Osteocyte (in vitro differentiated cells): Measurements from ENCODE around the gene M1AP. TPM values are rescaled to one million over a fixed set of nuclear protein-coding genes. Genes with fewer than 3 reads are reported as not detected.

ENCODE experiments used
- DNase-seq: peaks from one replicate; pipeline ENCODE4 v3.0.0; 2021; ENCODE audit warnings: mixed read lengths; ENCODE audit not compliant: unreplicated experiment; ENCODE audit errors: extremely low spot score
- H3K27ac Mint-ChIP-seq: one replicate; pipeline ENCODE4 v1.8.0; 2021; ENCODE audit warnings: mild to moderate bottlenecking, mixed read lengths; ENCODE audit not compliant: unreplicated experiment
- H3K27me3 Mint-ChIP-seq: one replicate; pipeline ENCODE4 v1.8.0; 2021; ENCODE audit warnings: mixed read lengths; ENCODE audit not compliant: unreplicated experiment
- H3K36me3 Mint-ChIP-seq: one replicate; pipeline ENCODE4 v1.8.0; 2021; ENCODE audit warnings: mixed read lengths; ENCODE audit not compliant: unreplicated experiment
- H3K4me1 Mint-ChIP-seq: one replicate; pipeline ENCODE4 v1.8.0; 2021; ENCODE audit warnings: mixed read lengths; ENCODE audit not compliant: unreplicated experiment
- H3K4me3 Mint-ChIP-seq: one replicate; pipeline ENCODE4 v1.8.0; 2021; ENCODE audit warnings: mild to moderate bottlenecking, moderate library complexity, mixed read lengths; ENCODE audit not compliant: unreplicated experiment
- H3K9me3 Mint-ChIP-seq: one replicate; pipeline ENCODE4 v1.8.0; 2021; ENCODE audit warnings: mixed read lengths; ENCODE audit not compliant: unreplicated experiment
- total RNA-seq: library from RNA; stranded (reverse); gene quantifications from 2 replicates; pipeline ENCODE4 v1.2.1, GENCODE V29; 2021
- TF ChIP-seq, protein P1 (sequence below): fragments of 200-600 bp; sonication (generic); IDR thresholded peaks from 2 replicates; pipeline ENCODE4 v1.5.0; 2021; ENCODE audit warnings: antibody characterized with exemption, mild to moderate bottlenecking, moderate library complexity

The M1AP gene
- total RNA-seq, 1 donor from 2014 or later = not detected

GRCh38 chr2:74542978-74543377 lies 105.2 kb downstream of the M1AP start:
- Mint-ChIP-seq H3K27me3 (no peaks in the 10 kb centered on the region), H3K9me3 (no peaks in the 10 kb centered on the region), H3K27ac (no peak overlapping the region), H3K36me3 (peaks cover 15% of the 10 kb centered on the region), H3K4me1 (peaks cover 2% of the 10 kb centered on the region), H3K4me3 (no peak overlapping the region)
- DNase-seq = no peak
- TF ChIP-seq, protein P1, sequence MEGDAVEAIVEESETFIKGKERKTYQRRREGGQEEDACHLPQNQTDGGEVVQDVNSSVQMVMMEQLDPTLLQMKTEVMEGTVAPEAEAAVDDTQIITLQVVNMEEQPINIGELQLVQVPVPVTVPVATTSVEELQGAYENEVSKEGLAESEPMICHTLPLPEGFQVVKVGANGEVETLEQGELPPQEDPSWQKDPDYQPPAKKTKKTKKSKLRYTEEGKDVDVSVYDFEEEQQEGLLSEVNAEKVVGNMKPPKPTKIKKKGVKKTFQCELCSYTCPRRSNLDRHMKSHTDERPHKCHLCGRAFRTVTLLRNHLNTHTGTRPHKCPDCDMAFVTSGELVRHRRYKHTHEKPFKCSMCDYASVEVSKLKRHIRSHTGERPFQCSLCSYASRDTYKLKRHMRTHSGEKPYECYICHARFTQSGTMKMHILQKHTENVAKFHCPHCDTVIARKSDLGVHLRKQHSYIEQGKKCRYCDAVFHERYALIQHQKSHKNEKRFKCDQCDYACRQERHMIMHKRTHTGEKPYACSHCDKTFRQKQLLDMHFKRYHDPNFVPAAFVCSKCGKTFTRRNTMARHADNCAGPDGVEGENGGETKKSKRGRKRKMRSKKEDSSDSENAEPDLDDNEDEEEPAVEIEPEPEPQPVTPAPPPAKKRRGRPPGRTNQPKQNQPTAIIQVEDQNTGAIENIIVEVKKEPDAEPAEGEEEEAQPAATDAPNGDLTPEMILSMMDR = no peak

DNA sequence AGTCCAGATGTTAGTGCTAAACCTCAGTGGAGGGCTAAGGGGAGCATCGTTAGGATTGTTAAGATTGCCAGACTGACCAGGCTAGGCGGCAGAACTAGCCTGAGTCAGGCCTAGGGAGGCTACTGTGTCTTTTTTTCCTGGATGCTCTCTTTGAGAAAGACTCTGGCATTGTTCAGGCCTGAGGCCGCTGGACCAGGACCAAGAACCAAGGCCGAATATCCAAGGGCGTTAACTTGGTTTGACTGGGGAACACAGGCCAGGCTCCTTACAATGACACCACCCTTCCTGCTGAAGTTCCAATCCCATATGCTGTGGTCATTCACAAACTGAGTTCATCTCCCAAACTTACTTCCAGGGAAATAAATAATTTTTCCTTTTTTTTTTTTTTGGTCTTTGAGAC lies 107.8 kb downstream of the M1AP start:
- TF ChIP-seq, protein P1 = no peak
- DNase-seq = no peak
- H3K9me3 Mint-ChIP-seq = no peaks in the 10 kb centered on the region
- no peak overlapping the region for H3K4me3 Mint-ChIP-seq
- no peaks in the 10 kb centered on the region for H3K4me1 Mint-ChIP-seq
- no peaks in the 10 kb centered on the region for H3K27me3 Mint-ChIP-seq
- H3K36me3 Mint-ChIP-seq = peaks cover 15% of the 10 kb centered on the region
- no peak overlapping the region for H3K27ac Mint-ChIP-seq

- no peak for DNase-seq
These were observed 109.2 kb downstream of the M1AP start for GRCh38 chr2:74538881-74539339.

GRCh38 chr2:74537140-74537539 lies 111.0 kb downstream of the M1AP start:
- Mint-ChIP-seq H3K27ac (no peak overlapping the region), H3K27me3 (no peaks in the 10 kb centered on the region), H3K36me3 (peaks cover 8% of the 10 kb centered on the region), H3K4me3 (no peak overlapping the region), H3K4me1 (peaks cover 1% of the 10 kb centered on the region), H3K9me3 (no peaks in the 10 kb centered on the region)
- DNase-seq = no peak
- TF ChIP-seq, protein P1 = no peak

More at GRCh38 chr2:74538881-74539339, 109.2 kb downstream of the M1AP start:
- no peak overlapping the region for H3K4me3 Mint-ChIP-seq
- H3K27me3 Mint-ChIP-seq = no peaks in the 10 kb centered on the region
- peaks cover 14% of the 10 kb centered on the region for H3K36me3 Mint-ChIP-seq
- no peak overlapping the region for H3K27ac Mint-ChIP-seq
- TF ChIP-seq, protein P1 = no peak
- no peaks in the 10 kb centered on the region for H3K4me1 Mint-ChIP-seq
- H3K9me3 Mint-ChIP-seq = no peaks in the 10 kb centered on the region

GRCh38 chr2:74536166-74536950 lies 111.8 kb downstream of the M1AP start:
- no peak for DNase-seq
- Mint-ChIP-seq H3K36me3 (peaks cover 6% of the 10 kb centered on the region), H3K27me3 (no peaks in the 10 kb centered on the region), H3K4me1 (peaks cover 7% of the 10 kb centered on the region), H3K9me3 (no peaks in the 10 kb centered on the region), H3K27ac (no peak overlapping the region), H3K4me3 (no peak overlapping the region)
- TF ChIP-seq, protein P1 = no peak
